K562 (cell line): ENCODE measurements around the gene SLC43A2. TPM values are rescaled to one million over a fixed set of nuclear protein-coding genes. Genes with fewer than 3 reads are reported as not detected.
A peak's percentile ranks its signal among the peaks of the same experiment; 100 is the strongest.

Experiments used
- ATAC-seq: fragments of 200-7000 bp; cut with Tn5 transposase; 3 replicates; pipeline ENCODE4 v1.9.1; 2020; ENCODE audit warnings: moderate library complexity
- BruUV-seq: library from RNA; stranded (reverse); fragments of 400-500 nt; replicated peaks from 2 replicates; lab custom pipeline; 2021; lab: Mats Ljungman, UMichigan
- CTCF ChIA-PET: fragments of 300-600 bp; formaldehyde crosslinking; extraction: SDS; loops from one replicate; lab custom pipeline; 2021; ENCODE audit warnings: low intra/inter-chr PET ratio; lab: Yijun Ruan, JAX
- POLR2A ChIA-PET: fragments of 300-600, 350-650 bp; sonication (Branson Sonifier 250); formaldehyde crosslinking; extraction: SDS; loops from one replicate; lab custom pipeline; 2021; ENCODE audit warnings: antibody characterized with exemption, inconsistent platforms; lab: Yijun Ruan, JAX
- DNase-seq, 4 experiments: peaks; one replicate each; pipeline versions ENCODE4 v3.0.0 to v3.0.0-alpha.2; 2011 to 2018; ENCODE audit warnings: low spot score in 3 of 4, mixed read lengths in 3 of 4; ENCODE audit errors: extremely low read depth in 1 of 4
- FAIRE-seq: peaks from 2 replicates; lab custom pipeline; 2011; peaks lifted over from hg19 to GRCh38; lab: Jason Lieb, UNC
- H2AFZ ChIP-seq: 2 replicates; pipeline ENCODE4 v1.6.0; 2011; ENCODE audit warnings: low read depth, low read length, control low read depth, inconsistent platforms
- H3K27ac ChIP-seq: fragments of 200-600 bp; 3 replicates; pipeline ENCODE4 v1.8.0; 2011; ENCODE audit warnings: low read depth, mild to moderate bottlenecking, control low read depth, inconsistent platforms, low read length, moderate library complexity, mixed read lengths; ENCODE audit errors: extremely low read depth
- H3K27me3 ChIP-seq, 2 experiments: fragments of 300-600 bp in 1 of 2; 2 replicates in 1 of 2; 3 replicates in 1 of 2; pipeline versions ENCODE4 v1.6.0 to v1.8.0; 2011; ENCODE audit warnings: inconsistent platforms in 2 of 2, low read length in 2 of 2, mild to moderate bottlenecking in 1 of 2, mixed read lengths in 1 of 2, moderate library complexity in 1 of 2; ENCODE audit not compliant: control insufficient read depth in 2 of 2, insufficient read depth in 2 of 2
- H3K36me3 ChIP-seq: fragments of 300-600 bp; 3 replicates; pipeline ENCODE4 v1.8.0; 2011; ENCODE audit warnings: mild to moderate bottlenecking, low read length, inconsistent platforms; ENCODE audit not compliant: control insufficient read depth, insufficient read depth
- H3K4me1 ChIP-seq, 2 experiments: fragments of 200-600 bp in 1 of 2; replicated peaks in 1 of 2; 2 replicates in 1 of 2; 3 replicates in 1 of 2; pipeline versions ENCODE4 v1.5.1 to v1.8.0; 2011; ENCODE audit warnings: inconsistent platforms in 2 of 2, low read length in 2 of 2, mild to moderate bottlenecking in 1 of 2, mixed read lengths in 1 of 2, moderate library complexity in 1 of 2; ENCODE audit not compliant: control insufficient read depth in 2 of 2, insufficient read depth in 2 of 2
- H3K4me2 ChIP-seq: 2 replicates; pipeline ENCODE4 v1.6.1; 2011; ENCODE audit warnings: low read length, control low read depth, inconsistent platforms, mixed read lengths; ENCODE audit not compliant: insufficient read depth
- H3K4me3 ChIP-seq: fragments of 200-600 bp; sonication (generic), shearing (Covaris generic); 2 replicates; pipeline ENCODE4 v1.5.1; 2016; ENCODE audit warnings: control low read depth, inconsistent platforms
- H3K79me2 ChIP-seq: fragments of 200-600 bp; 3 replicates; pipeline ENCODE4 v1.8.0; 2011; ENCODE audit warnings: low read length, inconsistent platforms; ENCODE audit not compliant: control insufficient read depth, insufficient read depth
- H3K9ac ChIP-seq, 2 experiments: 2 replicates each; pipeline versions ENCODE4 v1.6.0 to v1.6.1; 2011; ENCODE audit warnings: low read depth in 2 of 2, low read length in 2 of 2, control low read depth in 1 of 2, inconsistent platforms in 1 of 2, mild to moderate bottlenecking in 1 of 2, mixed read lengths in 1 of 2; ENCODE audit not compliant: insufficient read depth in 1 of 2
- H3K9me1 ChIP-seq: one replicate; pipeline ENCODE4 v1.6.0; 2011; ENCODE audit warnings: inconsistent platforms, mild to moderate bottlenecking, low read length, moderate library complexity; ENCODE audit not compliant: control insufficient read depth, insufficient read depth
- H3K9me3 ChIP-seq: replicated peaks from 2 replicates; pipeline ENCODE4 v1.5.1; 2011; ENCODE audit warnings: low read depth, low read length, inconsistent platforms; ENCODE audit not compliant: control insufficient read depth, insufficient read depth
- H4K20me1 ChIP-seq: replicated peaks from 2 replicates; pipeline ENCODE4 v1.6.1; 2011; ENCODE audit warnings: low read length, inconsistent platforms, mixed read lengths; ENCODE audit not compliant: control insufficient read depth, insufficient read depth
- BCL6 ChIP-seq: fragments of 250-450 bp; sonication (Bioruptor Pico); IDR thresholded peaks from 2 replicates; pipeline ENCODE4 v1.4.0; 2020
- ELK3 ChIP-seq: fragments of 450-650 bp; formaldehyde crosslinking; IDR thresholded peaks from 2 replicates; pipeline ENCODE4 v1.4.0; 2020; ENCODE audit warnings: mild to moderate bottlenecking
- GABPB2 ChIP-seq: fragments of 250-450 bp; sonication (Bioruptor Pico); conservative IDR thresholded peaks from 2 replicates; pipeline ENCODE4 v1.5.1; 2021; ENCODE audit warnings: mild to moderate bottlenecking
- HMGN3 ChIP-seq: IDR thresholded peaks from 2 replicates; pipeline ENCODE4 v1.6.1; 2011; ENCODE audit warnings: borderline replicate concordance, low read depth, mild to moderate bottlenecking, mixed read lengths, low read length; ENCODE audit not compliant: insufficient read length; ENCODE audit errors: extremely low read depth
- JUNB ChIP-seq: fragments of 450-650 bp; formaldehyde crosslinking; conservative IDR thresholded peaks from 2 replicates; pipeline ENCODE4 v1.4.0; 2020; ENCODE audit warnings: mild to moderate bottlenecking
- MED1 ChIP-seq: sonication (generic); formaldehyde crosslinking; IDR thresholded peaks from 2 replicates; pipeline ENCODE4 v1.8.1; 2023; ENCODE audit warnings: missing genetic modification reagents, borderline replicate concordance
- MEIS2 ChIP-seq: fragments of 450-650 bp; IDR thresholded peaks from 2 replicates; pipeline ENCODE4 v1.6.1; 2014; ENCODE audit warnings: mild to moderate bottlenecking; ENCODE audit not compliant: partially characterized antibody
- RBM39 ChIP-seq: fragments of 200-400 bp; formaldehyde crosslinking; optimal IDR thresholded peaks from 2 replicates; pipeline ENCODE3; 2018; ENCODE audit warnings: low read depth, low read length
- ZBTB34 ChIP-seq: fragments of 250-450 bp; sonication (Bioruptor Pico); IDR thresholded peaks from 2 replicates; pipeline ENCODE4 v1.8.0; 2021; ENCODE audit warnings: mild to moderate bottlenecking, moderate library complexity
- ZNF316 ChIP-seq: fragments of 450-650 bp; IDR thresholded peaks from 2 replicates; pipeline ENCODE4 v1.6.1; 2016
- ZNF609 ChIP-seq: sonication (generic); formaldehyde crosslinking; IDR thresholded peaks from 2 replicates; pipeline ENCODE4 v1.8.1; 2023; ENCODE audit warnings: missing genetic modification reagents, mild to moderate bottlenecking, borderline replicate concordance
- ZNF740 ChIP-seq, 3 experiments: fragments of 200-800 bp in 1 of 3; sonication (Bioruptor generic) in 1 of 3; sonication (generic) in 1 of 3; formaldehyde crosslinking in 1 of 3; IDR thresholded peaks; 2 replicates each; pipeline versions ENCODE4 v1.6.1 to v1.8.0; 2016 to 2022; ENCODE audit warnings: mild to moderate bottlenecking in 2 of 3, missing compliant biosample characterization in 2 of 3, missing genetic modification characterization in 2 of 3, missing genetic modification reagents in 1 of 3
- WGBS: fragments of 100-300 bp; shearing (Covaris generic); methylation state at CpG from one replicate; pipeline ENCODE4 v1.1.6; 2016; ENCODE audit warnings: low coverage, mixed read lengths; ENCODE audit not compliant: insufficient coverage; ENCODE audit errors: missing lambda C conversion rate; 5-methylcytosine and 5-hydroxymethylcytosine counted together
- in situ Hi-C: fragments of 300-500 bp; cut with MboI; formaldehyde crosslinking; loops from 4 replicates; pipeline ENCODE4 v1.15.0; 2018; ENCODE audit warnings: inconsistent platforms, mixed read lengths
- intact Hi-C: fragments of 100-400 bp; cut with micrococcal nuclease; formaldehyde crosslinking; loops from 2 replicates; pipeline ENCODE4 v1.14.2; 2022
- polyA plus RNA-seq, 8 experiments: library from polyadenylated mRNA; depleted of rRNA in 4 of 8; stranded (reverse) in 5 of 8; unstranded in 3 of 8; fragments of >200 nt; fragmentation: Nextera tagmentation in 2 of 8; fragmentation: Illumina TruSeq in 1 of 8; extraction: Ambion mirVana in 2 of 8; extraction: Trizol in 1 of 8; gene quantifications; 2 replicates each; pipeline versions ENCODE4 v1.2.1 to v1.2.3, GENCODE V29; 2011 to 2014; ENCODE audit warnings: inconsistent platforms in 1 of 8, missing spikeins in 1 of 8
- total RNA-seq, 7 experiments: library from RNA; depleted of rRNA in 6 of 7; stranded (reverse); fragments of >200 nt in 6 of 7; fragmentation: Illumina TruSeq in 2 of 7; extraction: Trizol in 2 of 7; gene quantifications; 2 replicates each; pipeline versions ENCODE4 v1.2.1 to v1.2.3, GENCODE V29; 2011 to 2021; ENCODE audit warnings: low replicate concordance in 1 of 7

Gene SLC43A2
- total and polyA plus RNA-seq, 9 of the 15 experiments (the other 6 are each of a cell fraction or from before 2014, with no cell fraction given): 0.03 to 10.2 (median 3.6) TPM

GRCh38 chr17:1568950-1569810 lies 59.5 kb downstream of the SLC43A2 start:
- Histone ChIP-seq H3K9ac (no peak overlapping the region; a peak in 1 of 4 replicates), H4K20me1 (no peaks in the 10 kb centered on the region), H3K4me1 (peaks cover 6 to 34% of the 10 kb centered on the region in 2 experiments; a peak in 3 of 5 replicates), H3K9me3 (no peaks in the 10 kb centered on the region), H3K4me3 (no peak overlapping the region), H2AFZ (0 out of 2 replicates have a peak overlapping the region, but pooled peaks have one; percentile 24), H3K9me1 (no peaks in the 10 kb centered on the region), H3K27me3 (no peaks in the 10 kb centered on the region), H3K4me2 (no peak overlapping the region), H3K79me2 (no peaks in the 10 kb centered on the region), H3K36me3 (no peaks in the 10 kb centered on the region), H3K27ac (no peak overlapping the region)
- ATAC-seq (no peak), DNase-seq (no peak), FAIRE-seq (no peak)
- POLR2A ChIA-PET: no interaction called here
- in situ Hi-C loops (no loop called here), intact Hi-C loops (no loop called here)
- WGBS: 44% methylated on average over 19 of the region's 27 CpGs
- no TSS peak for BruUV-seq
- CTCF ChIA-PET: no interaction called here
- peak; percentile 8 for TF ChIP-seq MEIS2
- no peak for TF ChIP-seq JUNB
- no peak for TF ChIP-seq ZNF740 (CRISPR knock-in tag; IDR thresholded peaks at IDR 0.05)
- no peak for TF ChIP-seq ZNF740 (tag; IDR thresholded peaks at IDR 0.05)
- no peak for TF ChIP-seq RBM39
- no peak for TF ChIP-seq ZNF609 (CRISPR knock-in tag)
- no peak for TF ChIP-seq ELK3 (CRISPR knock-in tag)
- TF ChIP-seq MED1 (CRISPR knock-in tag): no peak
- TF ChIP-seq ZNF316: 0 out of 2 replicates have a peak, but pooled peaks have one; percentile 10
- no peak for TF ChIP-seq GABPB2 (CRISPR knock-in tag)
- no peak for TF ChIP-seq BCL6 (CRISPR knock-in tag)
- no peak for TF ChIP-seq ZBTB34 (CRISPR knock-in tag)
- no peak for TF ChIP-seq HMGN3
